Neural crest cell (in vitro differentiated cells): Measurements from ENCODE around the gene EIF2S2. TPM values are rescaled to one million over a fixed set of nuclear protein-coding genes. Genes with fewer than 3 reads are reported as not detected.

Experiments
- DNase-seq: peaks from one replicate; pipeline ENCODE4 v3.0.0; 2021; ENCODE audit warnings: low read depth, mixed read lengths, low spot score
- H3K27ac Mint-ChIP-seq: one replicate; pipeline ENCODE4 v1.8.0; 2021; ENCODE audit warnings: mild to moderate bottlenecking, mixed read lengths; ENCODE audit not compliant: unreplicated experiment
- H3K27me3 Mint-ChIP-seq: 2 replicates; pipeline ENCODE4 v1.8.0; 2021; ENCODE audit warnings: low read depth, mild to moderate bottlenecking, mixed read lengths
- H3K36me3 Mint-ChIP-seq: 2 replicates; pipeline ENCODE4 v1.8.0; 2021; ENCODE audit warnings: low read depth, mild to moderate bottlenecking, mixed read lengths
- H3K4me1 Mint-ChIP-seq: 2 replicates; pipeline ENCODE4 v1.8.0; 2021; ENCODE audit warnings: mixed read lengths
- H3K4me3 Mint-ChIP-seq: one replicate; pipeline ENCODE4 v1.8.0; 2021; ENCODE audit warnings: mild to moderate bottlenecking, mixed read lengths
- H3K9me3 Mint-ChIP-seq: 2 replicates; pipeline ENCODE4 v1.8.0; 2021; ENCODE audit warnings: mixed read lengths
- CTCF ChIP-seq: fragments of 200-600 bp; sonication (generic); conservative IDR thresholded peaks from 2 replicates; pipeline ENCODE4 v1.5.0; 2021; ENCODE audit warnings: antibody characterized with exemption, mild to moderate bottlenecking
- total RNA-seq: library from RNA; stranded (reverse); gene quantifications from 2 replicates; pipeline ENCODE4 v1.2.1, GENCODE V29; 2021

EIF2S2 gene
- total RNA-seq, 1 donor from 2014 or later = 106 TPM

- DNase-seq = no peak
- Mint-ChIP-seq H3K4me3 (no peak overlapping the region), H3K9me3 (no peaks in the 10 kb centered on the region), H3K27ac (peak overlapping the region; percentile 53), H3K27me3 (no peaks in the 10 kb centered on the region), H3K36me3 (no peaks in the 10 kb centered on the region), H3K4me1 (peaks cover 6% of the 10 kb centered on the region)
- no peak for TF ChIP-seq CTCF
Observed at GRCh38 chr20:34064286-34064685, 47.8 kb downstream of the EIF2S2 start.

- no peaks in the 10 kb centered on the region for H3K36me3 Mint-ChIP-seq
- DNase-seq = no peak
- no peak overlapping the region for H3K27ac Mint-ChIP-seq
- no peak for TF ChIP-seq CTCF
- H3K4me3 Mint-ChIP-seq = no peak overlapping the region
- peaks cover 16% of the 10 kb centered on the region for H3K4me1 Mint-ChIP-seq
- H3K9me3 Mint-ChIP-seq = no peaks in the 10 kb centered on the region
- H3K27me3 Mint-ChIP-seq = no peaks in the 10 kb centered on the region
Observed at GRCh38 chr20:34062570-34063482, 49.2 kb downstream of the EIF2S2 start.

- H3K27ac Mint-ChIP-seq = no peak overlapping the region
- DNase-seq = no peak
- no peak overlapping the region for H3K4me3 Mint-ChIP-seq
- no peaks in the 10 kb centered on the region for H3K27me3 Mint-ChIP-seq
- H3K36me3 Mint-ChIP-seq = no peaks in the 10 kb centered on the region
- no peaks in the 10 kb centered on the region for H3K9me3 Mint-ChIP-seq
- peaks cover 19% of the 10 kb centered on the region for H3K4me1 Mint-ChIP-seq
- no peak for TF ChIP-seq CTCF
Observed at GRCh38 chr20:34061695-34062094, 50.3 kb downstream of the EIF2S2 start.

GRCh38 chr20:34060970-34061369 is 51.1 kb downstream of the EIF2S2 start:
- Mint-ChIP-seq H3K27me3 (no peaks in the 10 kb centered on the region), H3K4me1 (peaks cover 19% of the 10 kb centered on the region), H3K9me3 (no peaks in the 10 kb centered on the region), H3K36me3 (no peaks in the 10 kb centered on the region), H3K27ac (no peak overlapping the region), H3K4me3 (no peak overlapping the region)
- DNase-seq = no peak
- no peak for TF ChIP-seq CTCF

- no peaks in the 10 kb centered on the region for H3K36me3 Mint-ChIP-seq
- H3K9me3 Mint-ChIP-seq = no peaks in the 10 kb centered on the region
- DNase-seq = no peak
- H3K27ac Mint-ChIP-seq = no peak overlapping the region
- TF ChIP-seq CTCF = no peak
- H3K27me3 Mint-ChIP-seq = no peaks in the 10 kb centered on the region
- peaks cover 23% of the 10 kb centered on the region for H3K4me1 Mint-ChIP-seq
- H3K4me3 Mint-ChIP-seq = no peak overlapping the region
Observed at GRCh38 chr20:34058831-34059230, 53.2 kb downstream of the EIF2S2 start.
